Activated CD4-positive, alpha-beta T cell treated with anti-CD3 and anti-CD28 coated beads, Interleukin-2, amount 10 ng/mL, durations not matched to agents 24 days and 14 days (primary cell): Measurements from ENCODE around the gene REPIN1. TPM values are rescaled to one million over a fixed set of nuclear protein-coding genes. Genes with fewer than 3 reads are reported as not detected.
A peak's percentile ranks its signal among the peaks of the same experiment; 100 is the strongest.
"Not testable (repeated sequence)": the region's sequence is repeated elsewhere in the genome, so short reads cannot be mapped to it uniquely, and the experiment has no call there.

Source experiments
- DNase-seq: peaks from one replicate; pipeline ENCODE4 v3.0.0; 2022
- H3K27ac Mint-ChIP-seq: one replicate; pipeline ENCODE4 v1.8.0; 2022; ENCODE audit warnings: mild to moderate bottlenecking, mixed read lengths
- H3K27me3 Mint-ChIP-seq: one replicate; pipeline ENCODE4 v1.8.0; 2022; ENCODE audit warnings: mixed read lengths
- H3K36me3 Mint-ChIP-seq: one replicate; pipeline ENCODE4 v1.8.0; 2022; ENCODE audit warnings: low read depth, mild to moderate bottlenecking, mixed read lengths
- H3K4me1 Mint-ChIP-seq: one replicate; pipeline ENCODE4 v1.8.0; 2021; ENCODE audit warnings: mixed read lengths
- H3K4me3 Mint-ChIP-seq: one replicate; pipeline ENCODE4 v1.8.0; 2022; ENCODE audit warnings: mild to moderate bottlenecking, moderate library complexity, mixed read lengths
- H3K9me3 Mint-ChIP-seq: one replicate; pipeline ENCODE4 v1.8.0; 2021; ENCODE audit warnings: mixed read lengths
- intact Hi-C: fragments of 100-400 bp; cut with micrococcal nuclease; formaldehyde crosslinking; loops from one replicate; pipeline ENCODE4 v1.15.1; 2023
- total RNA-seq: library from RNA; stranded (reverse); gene quantifications from 2 replicates; pipeline ENCODE4 v1.2.3, GENCODE V29; 2022

REPIN1 gene
- total RNA-seq, 1 donor from 2014 or later = 79.7 TPM

GRCh38 chr7:150378853-150379440 is 10.3 kb downstream of the REPIN1 start, which contains the start of gene ZNF775:
ZNF775 (plus strand) TSS chr7:150379330; CDS start chr7:150388471, 9,141 bp downstream.
- no peaks in the 10 kb centered on the region for H3K9me3 Mint-ChIP-seq
- H3K36me3 Mint-ChIP-seq = peaks cover 8% of the 10 kb centered on the region
- peak within 1 kb of the TSS; percentile 96 for H3K4me3 Mint-ChIP-seq
- intact Hi-C loops = loop anchor here (1.0 to 10.0 kb wide), 7 partner anchors 10 to 706 kb away; partner anchors contain the start of genes ACTR3C, AGAP3, FASTK and LRRC61
- DNase-seq = peak; percentile 98
- peak within 1 kb of the TSS; percentile 80 for H3K27ac Mint-ChIP-seq
- no peaks in the 10 kb centered on the region for H3K27me3 Mint-ChIP-seq
- H3K4me1 Mint-ChIP-seq = peaks cover 44% of the 10 kb centered on the region

GRCh38 chr7:150379441-150380379 is 11.1 kb downstream of the REPIN1 start:
- H3K27ac Mint-ChIP-seq = peak overlapping the region; percentile 80
- no peaks in the 10 kb centered on the region for H3K9me3 Mint-ChIP-seq
- H3K4me1 Mint-ChIP-seq = peaks cover 41% of the 10 kb centered on the region
- peak overlapping the region; percentile 96 for H3K4me3 Mint-ChIP-seq
- peak; percentile 77 for DNase-seq
- intact Hi-C loops = loop anchor here (1.0 to 10.0 kb wide), 5 partner anchors 26 to 705 kb away; partner anchors contain the start of genes ACTR3C, AGAP3, FASTK and LRRC61
- peaks cover 3% of the 10 kb centered on the region for H3K36me3 Mint-ChIP-seq
- no peaks in the 10 kb centered on the region for H3K27me3 Mint-ChIP-seq

GRCh38 chr7:150380463-150380862 is 11.8 kb downstream of the REPIN1 start:
- Mint-ChIP-seq H3K4me1 (peaks cover 37% of the 10 kb centered on the region), H3K27ac (no peak overlapping the region), H3K9me3 (no peaks in the 10 kb centered on the region), H3K4me3 (peak overlapping the region; percentile 96), H3K27me3 (no peaks in the 10 kb centered on the region), H3K36me3 (peaks cover 1% of the 10 kb centered on the region)
- DNase-seq = no peak
- intact Hi-C loops = no loop called here

- DNase-seq = no peak
- H3K4me1 Mint-ChIP-seq = peaks cover 32% of the 10 kb centered on the region
- H3K27me3 Mint-ChIP-seq = no peaks in the 10 kb centered on the region
- H3K36me3 Mint-ChIP-seq = no peaks in the 10 kb centered on the region
- intact Hi-C loops = no loop called here
- no peak overlapping the region for H3K27ac Mint-ChIP-seq
- H3K9me3 Mint-ChIP-seq = no peaks in the 10 kb centered on the region
- no peak overlapping the region for H3K4me3 Mint-ChIP-seq
Measured at GRCh38 chr7:150381096-150381495, 12.5 kb downstream of the REPIN1 start.

GRCh38 chr7:150381785-150382122 is 13.1 kb downstream of the REPIN1 start:
- H3K27me3 Mint-ChIP-seq = no peaks in the 10 kb centered on the region
- DNase-seq = no peak
- H3K4me1 Mint-ChIP-seq = peaks cover 27% of the 10 kb centered on the region
- intact Hi-C loops = no loop called here
- peaks cover 2% of the 10 kb centered on the region for H3K36me3 Mint-ChIP-seq
- H3K27ac Mint-ChIP-seq = no peak overlapping the region
- H3K4me3 Mint-ChIP-seq = no peak overlapping the region
- no peaks in the 10 kb centered on the region for H3K9me3 Mint-ChIP-seq

- Mint-ChIP-seq H3K9me3 (no peaks in the 10 kb centered on the region), H3K36me3 (peaks cover 3% of the 10 kb centered on the region), H3K27me3 (no peaks in the 10 kb centered on the region), H3K4me3 (no peak overlapping the region), H3K4me1 (peaks cover 24% of the 10 kb centered on the region), H3K27ac (no peak overlapping the region)
- intact Hi-C loops = no loop called here
- no peak for DNase-seq
Measured at GRCh38 chr7:150382123-150382843, 13.7 kb downstream of the REPIN1 start.

GRCh38 chr7:150382844-150383225 is 14.2 kb downstream of the REPIN1 start:
- Mint-ChIP-seq H3K4me1 (peaks cover 19% of the 10 kb centered on the region), H3K9me3 (no peaks in the 10 kb centered on the region), H3K4me3 (no peak overlapping the region), H3K36me3 (peaks cover 3% of the 10 kb centered on the region), H3K27ac (no peak overlapping the region), H3K27me3 (no peaks in the 10 kb centered on the region)
- intact Hi-C loops = no loop called here
- DNase-seq = no peak

GRCh38 chr7:150383710-150384397 is 15.2 kb downstream of the REPIN1 start:
- no peaks in the 10 kb centered on the region for H3K27me3 Mint-ChIP-seq
- DNase-seq = no peak
- peaks cover 3% of the 10 kb centered on the region for H3K36me3 Mint-ChIP-seq
- H3K9me3 Mint-ChIP-seq = no peaks in the 10 kb centered on the region
- no peak overlapping the region for H3K4me3 Mint-ChIP-seq
- H3K4me1 Mint-ChIP-seq = peaks cover 16% of the 10 kb centered on the region
- H3K27ac Mint-ChIP-seq = no peak overlapping the region
- intact Hi-C loops = no loop called here

- no peak overlapping the region for H3K27ac Mint-ChIP-seq
- intact Hi-C loops = no loop called here
Measured at GRCh38 chr7:150384406-150385301, 16.0 kb downstream of the REPIN1 start.

GRCh38 chr7:150385302-150385723 is 16.7 kb downstream of the REPIN1 start:
- no peak overlapping the region for H3K4me3 Mint-ChIP-seq
- peaks cover 8% of the 10 kb centered on the region for H3K4me1 Mint-ChIP-seq

More at GRCh38 chr7:150384406-150385301, 16.0 kb downstream of the REPIN1 start:
- no peak for DNase-seq
- Mint-ChIP-seq H3K27me3 (no peaks in the 10 kb centered on the region), H3K4me1 (peaks cover 15% of the 10 kb centered on the region), H3K9me3 (no peaks in the 10 kb centered on the region), H3K4me3 (no peak overlapping the region), H3K36me3 (peaks cover 3% of the 10 kb centered on the region)

GRCh38 chr7:150385884-150386283 is 17.3 kb downstream of the REPIN1 start:
- H3K4me1 Mint-ChIP-seq, H3K36me3 Mint-ChIP-seq, intact Hi-C loops, H3K9me3 Mint-ChIP-seq, H3K27me3 Mint-ChIP-seq, H3K4me3 Mint-ChIP-seq, DNase-seq, H3K27ac Mint-ChIP-seq: not testable (repeated sequence)

More at GRCh38 chr7:150385302-150385723, 16.7 kb downstream of the REPIN1 start:
- H3K36me3 Mint-ChIP-seq = peaks cover 3% of the 10 kb centered on the region
- H3K27me3 Mint-ChIP-seq = no peaks in the 10 kb centered on the region
- no peaks in the 10 kb centered on the region for H3K9me3 Mint-ChIP-seq
- no peak for DNase-seq
- intact Hi-C loops = no loop called here
- no peak overlapping the region for H3K27ac Mint-ChIP-seq

- H3K27me3 Mint-ChIP-seq = no peaks in the 10 kb centered on the region
- H3K4me3 Mint-ChIP-seq = no peak overlapping the region
- no peak for DNase-seq
- peaks cover 14% of the 10 kb centered on the region for H3K36me3 Mint-ChIP-seq
- H3K4me1 Mint-ChIP-seq = peaks cover 3% of the 10 kb centered on the region
- H3K27ac Mint-ChIP-seq = no peak overlapping the region
- intact Hi-C loops = no loop called here
- no peaks in the 10 kb centered on the region for H3K9me3 Mint-ChIP-seq
Measured at GRCh38 chr7:150388306-150388705, 19.7 kb downstream of the REPIN1 start.
